ENCODE results near the gene GLP2R.

The GLP2R gene

GRCh38 chr17:9855036-9855435 lies 29.3 kb downstream of the GLP2R start:
- DNase-seq (ENCODE audit: low read depth in 2 of 2) = no peak

- no peak for DNase-seq (ENCODE audit: low read depth in 2 of 2)
Observed at GRCh38 chr17:9859781-9860180, 34.1 kb downstream of the GLP2R start.

- DNase-seq (ENCODE audit: low read depth in 2 of 2) = no peak
Observed at GRCh38 chr17:9860851-9861250, 35.1 kb downstream of the GLP2R start.

GRCh38 chr17:9862220-9862619 lies 36.5 kb downstream of the GLP2R start:
- DNase-seq (ENCODE audit: low read depth in 2 of 2) = no peak

GRCh38 chr17:9862949-9863348 lies 37.2 kb downstream of the GLP2R start:
- no peak for DNase-seq (ENCODE audit: low read depth in 2 of 2)

GRCh38 chr17:9865586-9865985 lies 39.9 kb downstream of the GLP2R start:
- no peak for DNase-seq (ENCODE audit: low read depth in 2 of 2)

- DNase-seq (ENCODE audit: low read depth in 2 of 2) = no peak
Observed at GRCh38 chr17:9868552-9868951, 42.8 kb downstream of the GLP2R start.

- no peak for DNase-seq (ENCODE audit: low read depth in 2 of 2)
Observed at GRCh38 chr17:9872852-9873251, 47.1 kb downstream of the GLP2R start.

- no peak for DNase-seq (ENCODE audit: low read depth in 2 of 2)
Observed at GRCh38 chr17:9874722-9875121, 49.0 kb downstream of the GLP2R start.

GRCh38 chr17:9875441-9875840 lies 49.7 kb downstream of the GLP2R start:
- DNase-seq (ENCODE audit: low read depth in 2 of 2) = no peak

- no peak for DNase-seq (ENCODE audit: low read depth in 2 of 2)
Observed at GRCh38 chr17:9878356-9878755, 52.6 kb downstream of the GLP2R start.

GRCh38 chr17:9878786-9879525 lies 53.2 kb downstream of the GLP2R start:
- DNase-seq (ENCODE audit: low read depth in 2 of 2) = no peak

- DNase-seq (ENCODE audit: low read depth in 2 of 2) = no peak
Observed at GRCh38 chr17:9880582-9880999, 54.9 kb downstream of the GLP2R start.

- no peak for DNase-seq (ENCODE audit: low read depth in 2 of 2)
Observed at GRCh38 chr17:9883451-9883850, 57.7 kb downstream of the GLP2R start.

- no peak for DNase-seq (ENCODE audit: low read depth in 2 of 2)
Observed at GRCh38 chr17:9886141-9886930, 60.6 kb downstream of the GLP2R start.

GRCh38 chr17:9887508-9887907 lies 61.8 kb downstream of the GLP2R start:
- no peak for DNase-seq (ENCODE audit: low read depth in 2 of 2)

- no peak for DNase-seq (ENCODE audit: low read depth in 2 of 2)
Observed at GRCh38 chr17:9890124-9890523, 64.4 kb downstream of the GLP2R start.

- DNase-seq (ENCODE audit: low read depth in 2 of 2) = no peak
Observed at GRCh38 chr17:9893411-9894012, 67.8 kb downstream of the GLP2R start.

- DNase-seq (ENCODE audit: low read depth in 2 of 2) = no peak
Observed at GRCh38 chr17:9894231-9894630, 68.5 kb downstream of the GLP2R start.

GRCh38 chr17:9895923-9896322 lies 70.2 kb downstream of the GLP2R start:
- DNase-seq (ENCODE audit: low read depth in 2 of 2) = no peak

GRCh38 chr17:9897372-9897968 lies 71.7 kb downstream of the GLP2R start:
- no peak for DNase-seq (ENCODE audit: low read depth in 2 of 2)

GRCh38 chr17:9898812-9899211 lies 73.1 kb downstream of the GLP2R start:
- no peak for DNase-seq (ENCODE audit: low read depth in 2 of 2)
